Upper lobe of left lung (tissue), 6 donors: ENCODE results near the gene LNX1. TPM values are rescaled to one million over a fixed set of nuclear protein-coding genes. Genes with fewer than 3 reads are reported as not detected.

Source experiments
- ATAC-seq, 2 donors: fragments of 200-7000 bp; cut with Tn5 transposase; one replicate each; pipeline ENCODE4 v1.9.1; 2022; ENCODE audit warnings: mild to moderate bottlenecking in 2 of 2, moderate library complexity in 2 of 2; ENCODE audit not compliant: low FRiP score in 2 of 2
- DNase-seq, 2 donors: peaks; one replicate each; pipeline ENCODE4 v3.0.0-alpha.2; 2019 to 2020
- H3K27ac ChIP-seq, 4 donors: fragments of 200-600 bp; sonication (generic); one replicate each; pipeline ENCODE4 v1.5.1; 2016 to 2019
- H3K27me3 ChIP-seq, 4 donors: fragments of 200-600 bp; sonication (generic); one replicate each; pipeline ENCODE4 v1.5.1; 2017 to 2019
- H3K36me3 ChIP-seq, 4 donors: fragments of 200-600 bp; sonication (generic); one replicate each; pipeline ENCODE4 v1.5.1; 2016 to 2019
- H3K4me1 ChIP-seq, 4 donors: fragments of 200-600 bp; sonication (generic); one replicate each; pipeline ENCODE4 v1.5.1; 2018 to 2019
- H3K4me3 ChIP-seq, 4 donors: fragments of 200-600 bp; sonication (generic); one replicate each; pipeline ENCODE4 v1.5.1; 2017 to 2019; ENCODE audit warnings: mild to moderate bottlenecking in 2 of 4, moderate library complexity in 1 of 4
- H3K9me3 ChIP-seq, 4 donors: fragments of 200-600 bp; sonication (generic); one replicate each; pipeline ENCODE4 v1.5.1; 2018 to 2019
- CTCF ChIP-seq, 6 experiments: fragments of 450-650 bp in 4 of 6; fragments of 200-600 bp in 2 of 6; sonication (generic) in 2 of 6; IDR thresholded peaks; one replicate each; pipeline ENCODE4 v1.5.1; 2016 to 2019; ENCODE audit warnings: antibody characterized with exemption in 6 of 6
- EP300 ChIP-seq, 4 donors: sonication (generic); formaldehyde crosslinking; IDR thresholded peaks; one replicate each; pipeline ENCODE4 v1.5.1; 2017; ENCODE audit warnings: antibody characterized with exemption in 4 of 4, control low read depth in 2 of 4
- POLR2A ChIP-seq, 4 donors: fragments of 450-650 bp; IDR thresholded peaks; one replicate each; pipeline ENCODE4 v1.5.1; 2016 to 2017; ENCODE audit warnings: antibody characterized with exemption in 4 of 4, mild to moderate bottlenecking in 2 of 4
- POLR2AphosphoS5 ChIP-seq, 2 donors: sonication (generic); formaldehyde crosslinking; IDR thresholded peaks; one replicate each; pipeline ENCODE4 v1.5.1; 2017; ENCODE audit warnings: antibody characterized with exemption in 2 of 2
- WGBS, 2 donors: methylation state at CpG; one replicate each; pipeline ENCODE4 v1.1.5; 2017 to 2018; 5-methylcytosine and 5-hydroxymethylcytosine counted together
- total RNA-seq, 6 donors: library from RNA; depleted of rRNA in 4 of 6; stranded (reverse); fragments of >200 nt in 4 of 6; gene quantifications; one replicate each; pipeline versions ENCODE4 v1.1.0 to v1.2.1, GENCODE V29; 2016 to 2021
- donor health status: DM: no; HTN: no; CAD: no; lungs with moderate emphysema.
- donor health status: DM: no; HTN: yes; CAD: no; lungs with severe emphysema.

Gene LNX1
- total RNA-seq, 6 donors from 2014 or later: 2.7 to 7.3 (median 4.3) TPM

- peak in 1 of 2 donors; percentile 69 for TF ChIP-seq POLR2AphosphoS5 (IDR thresholded peaks at IDR 0.05)
- peak in 1 of 4 donors; percentile 11 for TF ChIP-seq EP300 (IDR thresholded peaks at IDR 0.05)
- TF ChIP-seq POLR2A (IDR thresholded peaks at IDR 0.05): no peak
- no peak for TF ChIP-seq CTCF (IDR thresholded peaks at IDR 0.05)
- no peak overlapping the region for H3K27ac ChIP-seq
- no peaks in the 10 kb centered on the region for H3K4me1 ChIP-seq
- no peak for ATAC-seq
- H3K27me3 ChIP-seq: no peaks in the 10 kb centered on the region
- no peaks in the 10 kb centered on the region for H3K9me3 ChIP-seq
- 30 to 42% methylated on average over 3 of the region's 3 CpGs for WGBS, 2 donors
- H3K4me3 ChIP-seq: no peak overlapping the region
- H3K36me3 ChIP-seq: no peaks in the 10 kb centered on the region
- DNase-seq: no peak
These were observed 14.5 kb upstream of the LNX1 start for GRCh38 chr4:53605783-53606182.

GRCh38 chr4:53602390-53602789 lies 11.1 kb upstream of the LNX1 start:
- H3K9me3 ChIP-seq: no peaks in the 10 kb centered on the region
- no peaks in the 10 kb centered on the region for H3K27me3 ChIP-seq
- peaks cover 0 to 5% (median 0%) of the 10 kb centered on the region in 4 donors for H3K4me1 ChIP-seq
- ATAC-seq (no peak), DNase-seq (no peak)
- no peaks in the 10 kb centered on the region for H3K36me3 ChIP-seq
- TF ChIP-seq POLR2AphosphoS5 (IDR thresholded peaks at IDR 0.05) (no peak), CTCF (IDR thresholded peaks at IDR 0.05) (no peak), EP300 (IDR thresholded peaks at IDR 0.05) (no peak), POLR2A (IDR thresholded peaks at IDR 0.05) (no peak)
- H3K27ac ChIP-seq: no peak overlapping the region
- 58 to 66% methylated on average over 3 of the region's 3 CpGs for WGBS, 2 donors
- no peak overlapping the region for H3K4me3 ChIP-seq

DNA sequence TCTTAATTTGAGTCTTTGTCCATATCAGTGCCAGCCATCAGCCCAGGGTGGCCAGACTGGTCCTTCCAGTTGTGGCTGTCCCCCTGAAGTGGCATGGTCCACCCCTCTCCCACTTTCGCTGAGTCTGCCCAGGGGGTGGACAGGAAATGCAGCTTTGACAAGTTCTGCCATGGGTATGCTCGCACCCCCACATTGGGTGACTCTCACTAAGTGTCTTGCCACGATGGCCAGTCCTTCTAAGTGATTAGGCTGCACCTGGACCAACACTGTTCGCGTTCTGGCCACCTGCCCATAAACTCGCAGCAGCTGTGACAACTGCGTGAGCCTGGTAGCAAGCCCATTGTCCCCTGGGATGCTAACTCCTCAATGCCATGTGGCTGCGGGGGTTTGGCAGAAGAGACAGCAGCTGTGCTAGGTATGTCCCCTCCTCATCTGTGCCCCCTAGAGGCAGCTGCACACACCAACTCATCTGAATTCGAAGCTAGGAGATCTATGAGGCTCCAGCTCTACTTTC lies 10.0 kb upstream of the LNX1 start:
- ATAC-seq (no peak), DNase-seq (peak in 1 of 2 donors; percentile 23)
- H3K36me3 ChIP-seq: no peaks in the 10 kb centered on the region
- H3K27me3 ChIP-seq: no peaks in the 10 kb centered on the region
- TF ChIP-seq CTCF (IDR thresholded peaks at IDR 0.05) (no peak), POLR2AphosphoS5 (IDR thresholded peaks at IDR 0.05) (no peak), EP300 (IDR thresholded peaks at IDR 0.05) (no peak), POLR2A (IDR thresholded peaks at IDR 0.05) (no peak)
- WGBS, 2 donors: 75 to 80% methylated on average over 6 to 9 of the region's 9 CpGs
- no peak overlapping the region for H3K4me3 ChIP-seq
- H3K9me3 ChIP-seq: no peaks in the 10 kb centered on the region
- H3K27ac ChIP-seq: no peak overlapping the region
- H3K4me1 ChIP-seq: peaks cover 0 to 5% (median 0%) of the 10 kb centered on the region in 4 donors

- DNase-seq: no peak
- 86 to 87% methylated on average over 2 of the region's 2 CpGs for WGBS, 2 donors
- Histone ChIP-seq H3K27ac (no peak overlapping the region), H3K4me1 (peaks cover 0 to 5% (median 0%) of the 10 kb centered on the region in 4 donors), H3K36me3 (no peaks in the 10 kb centered on the region), H3K4me3 (no peak overlapping the region), H3K27me3 (no peaks in the 10 kb centered on the region), H3K9me3 (no peaks in the 10 kb centered on the region)
- TF ChIP-seq EP300 (IDR thresholded peaks at IDR 0.05) (no peak), POLR2A (IDR thresholded peaks at IDR 0.05) (no peak)
- ATAC-seq: no peak
These were observed 8.3 kb upstream of the LNX1 start for GRCh38 chr4:53599632-53600031.

GRCh38 chr4:53598901-53599300 lies 7.6 kb upstream of the LNX1 start:
- DNase-seq: no peak
- Histone ChIP-seq H3K4me1 (peaks cover 0 to 5% (median 0%) of the 10 kb centered on the region in 4 donors), H3K36me3 (no peaks in the 10 kb centered on the region), H3K9me3 (no peaks in the 10 kb centered on the region), H3K27me3 (no peaks in the 10 kb centered on the region), H3K27ac (no peak overlapping the region), H3K4me3 (no peak overlapping the region)
- no peak for ATAC-seq
- TF ChIP-seq CTCF (IDR thresholded peaks at IDR 0.05) (no peak), EP300 (IDR thresholded peaks at IDR 0.05) (no peak), POLR2AphosphoS5 (IDR thresholded peaks at IDR 0.05) (no peak), POLR2A (IDR thresholded peaks at IDR 0.05) (no peak)
